ENCODE data around the gene ABHD10.

The ABHD10 gene

GRCh38 chr3:111980716-111981456 is 2.1 kb downstream of the ABHD10 start:
- no peak overlapping the region for H3K56ac ChIP-seq (ENCODE audit: low read length)
- no CpG with 5 or more reads among the region's 10 CpGs for WGBS (ENCODE audit: extremely low coverage, insufficient coverage, low lambda C conversion rate)
- no peaks in the 10 kb centered on the region for H3K36me3 ChIP-seq (ENCODE audit: control insufficient read depth, insufficient read depth, low read length)
- no peak overlapping the region for H2AK5ac ChIP-seq (ENCODE audit: low read length)
- H3K4me1 ChIP-seq (ENCODE audit: control insufficient read depth, low read depth, low read length): no peaks in the 10 kb centered on the region
- no peak overlapping the region for H3K4me3 ChIP-seq (ENCODE audit: low read length)
- DNase-seq: no peak
- H3K18ac ChIP-seq (ENCODE audit: low read length): no peak overlapping the region
- H3K9ac ChIP-seq (ENCODE audit: low read length): no peak overlapping the region
- no peak overlapping the region for H3K4ac ChIP-seq (ENCODE audit: low read depth, low read length)
- H3K79me2 ChIP-seq (ENCODE audit: control insufficient read depth, insufficient read depth, low read length): no peaks in the 10 kb centered on the region
- no peak overlapping the region for H4K5ac ChIP-seq (ENCODE audit: low read length)
- H2BK15ac ChIP-seq (replicated peaks; ENCODE audit: low read depth): no peak overlapping the region
- no peaks in the 10 kb centered on the region for H3K79me1 ChIP-seq (ENCODE audit: low read length)
- no peak overlapping the region for H3K23ac ChIP-seq (ENCODE audit: low read length)
- H2BK5ac ChIP-seq (ENCODE audit: low read length): no peak overlapping the region
- H3K27ac ChIP-seq (ENCODE audit: low read depth, low read length): no peak overlapping the region
- H4K8ac ChIP-seq (ENCODE audit: low read depth, low read length): no peak overlapping the region
- H2BK120ac ChIP-seq (ENCODE audit: low read depth, low read length): no peak overlapping the region
- H3K4me2 ChIP-seq (ENCODE audit: low read length): no peak overlapping the region
- H3K27me3 ChIP-seq (ENCODE audit: insufficient read depth, low read length, poor library complexity): no peaks in the 10 kb centered on the region

DNA sequence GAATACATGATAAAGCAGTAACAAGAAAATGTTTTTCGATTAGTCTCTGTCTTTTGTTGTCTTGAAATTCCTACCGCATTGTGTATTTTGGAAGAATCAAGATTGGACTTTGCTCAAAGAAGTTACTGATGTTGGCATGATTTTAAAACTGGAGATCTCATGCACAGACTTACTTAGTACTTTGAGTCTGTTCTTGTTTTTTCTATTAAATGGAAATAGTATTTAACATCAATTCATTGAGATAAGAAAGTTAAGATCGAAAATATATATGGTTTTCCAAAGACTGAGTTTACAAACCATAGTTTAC is 2.6 kb downstream of the ABHD10 start:
- no peaks in the 10 kb centered on the region for H3K79me1 ChIP-seq (ENCODE audit: low read length)
- H3K18ac ChIP-seq (ENCODE audit: low read length): no peak overlapping the region
- no peak overlapping the region for H2AK5ac ChIP-seq (ENCODE audit: low read length)
- H2BK120ac ChIP-seq (ENCODE audit: low read depth, low read length): no peak overlapping the region
- no peaks in the 10 kb centered on the region for H3K79me2 ChIP-seq (ENCODE audit: control insufficient read depth, insufficient read depth, low read length)
- no CpG with 5 or more reads among the region's 3 CpGs for WGBS (ENCODE audit: extremely low coverage, insufficient coverage, low lambda C conversion rate)
- H3K9ac ChIP-seq (ENCODE audit: low read length): no peak overlapping the region
- no peak overlapping the region for H3K4me2 ChIP-seq (ENCODE audit: low read length)
- H2BK15ac ChIP-seq (replicated peaks; ENCODE audit: low read depth): no peak overlapping the region
- DNase-seq: no peak
- no peak overlapping the region for H4K8ac ChIP-seq (ENCODE audit: low read depth, low read length)
- H3K4ac ChIP-seq (ENCODE audit: low read depth, low read length): no peak overlapping the region
- H3K56ac ChIP-seq (ENCODE audit: low read length): no peak overlapping the region
- H3K27ac ChIP-seq (ENCODE audit: low read depth, low read length): no peak overlapping the region
- no peaks in the 10 kb centered on the region for H3K27me3 ChIP-seq (ENCODE audit: insufficient read depth, low read length, poor library complexity)
- H4K5ac ChIP-seq (ENCODE audit: low read length): no peak overlapping the region
- H2BK5ac ChIP-seq (ENCODE audit: low read length): no peak overlapping the region
- H3K23ac ChIP-seq (ENCODE audit: low read length): no peak overlapping the region
- no peaks in the 10 kb centered on the region for H3K4me1 ChIP-seq (ENCODE audit: control insufficient read depth, low read depth, low read length)
- H3K36me3 ChIP-seq (ENCODE audit: control insufficient read depth, insufficient read depth, low read length): no peaks in the 10 kb centered on the region
- H3K4me3 ChIP-seq (ENCODE audit: low read length): no peak overlapping the region

GRCh38 chr3:111984636-111985298 is 5.9 kb downstream of the ABHD10 start:
- no peak overlapping the region for H3K4me3 ChIP-seq (ENCODE audit: low read length)
- no peak overlapping the region for H4K5ac ChIP-seq (ENCODE audit: low read length)
- no CpG with 5 or more reads among the region's 2 CpGs for WGBS (ENCODE audit: extremely low coverage, insufficient coverage, low lambda C conversion rate)
- H3K27me3 ChIP-seq (ENCODE audit: insufficient read depth, low read length, poor library complexity): no peaks in the 10 kb centered on the region
- no peaks in the 10 kb centered on the region for H3K79me1 ChIP-seq (ENCODE audit: low read length)
- no peak for DNase-seq
- no peak overlapping the region for H4K8ac ChIP-seq (ENCODE audit: low read depth, low read length)
- no peak overlapping the region for H3K56ac ChIP-seq (ENCODE audit: low read length)
- no peak overlapping the region for H3K18ac ChIP-seq (ENCODE audit: low read length)
- H3K4ac ChIP-seq (ENCODE audit: low read depth, low read length): no peak overlapping the region
- no peaks in the 10 kb centered on the region for H3K4me1 ChIP-seq (ENCODE audit: control insufficient read depth, low read depth, low read length)
- no peaks in the 10 kb centered on the region for H3K79me2 ChIP-seq (ENCODE audit: control insufficient read depth, insufficient read depth, low read length)
- no peak overlapping the region for H3K4me2 ChIP-seq (ENCODE audit: low read length)
- H2BK5ac ChIP-seq (ENCODE audit: low read length): no peak overlapping the region
- no peak overlapping the region for H3K23ac ChIP-seq (ENCODE audit: low read length)
- no peak overlapping the region for H2AK5ac ChIP-seq (ENCODE audit: low read length)
- no peak overlapping the region for H3K9ac ChIP-seq (ENCODE audit: low read length)
- no peak overlapping the region for H2BK120ac ChIP-seq (ENCODE audit: low read depth, low read length)
- no peak overlapping the region for H2BK15ac ChIP-seq (replicated peaks; ENCODE audit: low read depth)
- H3K27ac ChIP-seq (ENCODE audit: low read depth, low read length): no peak overlapping the region
- H3K36me3 ChIP-seq (ENCODE audit: control insufficient read depth, insufficient read depth, low read length): no peaks in the 10 kb centered on the region

DNA sequence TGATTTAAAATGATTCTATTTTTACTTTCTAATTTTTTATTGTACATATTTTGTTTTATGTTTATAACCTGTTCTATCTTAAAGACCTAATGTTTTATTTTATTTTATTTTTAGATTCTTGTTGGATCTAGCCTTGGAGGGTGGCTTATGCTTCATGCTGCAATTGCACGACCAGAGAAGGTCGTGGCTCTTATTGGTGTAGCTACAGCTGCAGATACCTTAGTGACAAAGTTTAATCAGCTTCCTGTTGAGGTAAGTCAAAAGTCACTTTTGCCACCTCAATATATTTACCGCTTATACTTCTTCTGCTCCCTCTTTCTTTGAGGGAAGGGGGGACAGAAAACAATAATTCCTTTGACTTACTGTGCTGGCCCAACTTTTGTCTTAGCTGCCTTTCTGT is 8.0 kb downstream of the ABHD10 start:
- Histone ChIP-seq H2BK15ac (replicated peaks; ENCODE audit: low read depth) (no peak overlapping the region), H3K4me3 (ENCODE audit: low read length) (no peak overlapping the region), H3K23ac (ENCODE audit: low read length) (no peak overlapping the region), H2BK120ac (ENCODE audit: low read depth, low read length) (no peak overlapping the region), H3K27me3 (ENCODE audit: insufficient read depth, low read length, poor library complexity) (no peaks in the 10 kb centered on the region), H4K8ac (ENCODE audit: low read depth, low read length) (no peak overlapping the region), H3K56ac (ENCODE audit: low read length) (no peak overlapping the region), H2BK5ac (ENCODE audit: low read length) (no peak overlapping the region), H2AK5ac (ENCODE audit: low read length) (no peak overlapping the region), H3K36me3 (ENCODE audit: control insufficient read depth, insufficient read depth, low read length) (no peaks in the 10 kb centered on the region), H3K4me2 (ENCODE audit: low read length) (no peak overlapping the region), H3K79me2 (ENCODE audit: control insufficient read depth, insufficient read depth, low read length) (no peaks in the 10 kb centered on the region), H4K5ac (ENCODE audit: low read length) (no peak overlapping the region), H3K4ac (ENCODE audit: low read depth, low read length) (no peak overlapping the region), H3K27ac (ENCODE audit: low read depth, low read length) (no peak overlapping the region), H3K9ac (ENCODE audit: low read length) (no peak overlapping the region), H3K18ac (ENCODE audit: low read length) (no peak overlapping the region), H3K4me1 (ENCODE audit: control insufficient read depth, low read depth, low read length) (no peaks in the 10 kb centered on the region), H3K79me1 (ENCODE audit: low read length) (no peaks in the 10 kb centered on the region)
- no peak for DNase-seq
- WGBS (ENCODE audit: extremely low coverage, insufficient coverage, low lambda C conversion rate): no CpG with 5 or more reads among the region's 3 CpGs

- H3K36me3 ChIP-seq (ENCODE audit: control insufficient read depth, insufficient read depth, low read length): no peaks in the 10 kb centered on the region
- peak; percentile 74 for DNase-seq
- H3K79me2 ChIP-seq (ENCODE audit: control insufficient read depth, insufficient read depth, low read length): no peaks in the 10 kb centered on the region
- no peak overlapping the region for H2BK120ac ChIP-seq (ENCODE audit: low read depth, low read length)
- no peak overlapping the region for H3K56ac ChIP-seq (ENCODE audit: low read length)
- H3K9ac ChIP-seq (ENCODE audit: low read length): no peak overlapping the region
- no CpG with 5 or more reads among the region's 3 CpGs for WGBS (ENCODE audit: extremely low coverage, insufficient coverage, low lambda C conversion rate)
- no peak overlapping the region for H3K4me2 ChIP-seq (ENCODE audit: low read length)
- no peak overlapping the region for H3K27ac ChIP-seq (ENCODE audit: low read depth, low read length)
- H2BK15ac ChIP-seq (replicated peaks; ENCODE audit: low read depth): no peak overlapping the region
- H3K79me1 ChIP-seq (ENCODE audit: low read length): no peaks in the 10 kb centered on the region
- no peak overlapping the region for H2AK5ac ChIP-seq (ENCODE audit: low read length)
- H4K8ac ChIP-seq (ENCODE audit: low read depth, low read length): no peak overlapping the region
- no peaks in the 10 kb centered on the region for H3K27me3 ChIP-seq (ENCODE audit: insufficient read depth, low read length, poor library complexity)
- H3K4me3 ChIP-seq (ENCODE audit: low read length): no peak overlapping the region
- no peak overlapping the region for H3K23ac ChIP-seq (ENCODE audit: low read length)
- H2BK5ac ChIP-seq (ENCODE audit: low read length): no peak overlapping the region
- no peak overlapping the region for H4K5ac ChIP-seq (ENCODE audit: low read length)
- H3K4me1 ChIP-seq (ENCODE audit: control insufficient read depth, low read depth, low read length): no peaks in the 10 kb centered on the region
- H3K18ac ChIP-seq (ENCODE audit: low read length): no peak overlapping the region
- no peak overlapping the region for H3K4ac ChIP-seq (ENCODE audit: low read depth, low read length)
These were observed 10.3 kb downstream of the ABHD10 start for GRCh38 chr3:111989061-111989678.
